A673 (cell line): ENCODE data around the gene RSBN1. TPM values are rescaled to one million over a fixed set of nuclear protein-coding genes. Genes with fewer than 3 reads are reported as not detected.
A peak's percentile ranks its signal among the peaks of the same experiment; 100 is the strongest.

ENCODE experiments used
- BruUV-seq: library from RNA; stranded (reverse); fragments of 400-500 nt; replicated peaks from 2 replicates; lab custom pipeline; 2021; lab: Mats Ljungman, UMichigan
- CTCF ChIA-PET: fragments of 300-600 bp; sonication (Branson Sonifier 250); formaldehyde crosslinking; loops from one replicate; lab custom pipeline; 2022; ENCODE audit warnings: antibody characterized with exemption; lab: Charles Lee
- POLR2A ChIA-PET: fragments of 300-600 bp; sonication (Branson Sonifier 250); formaldehyde crosslinking; loops from one replicate; lab custom pipeline; 2022; ENCODE audit warnings: antibody characterized with exemption; ENCODE audit not compliant: low non-redundant PET; lab: Charles Lee
- DNase-seq: peaks from one replicate; pipeline ENCODE4 v3.0.0-alpha.2; 2015; ENCODE audit warnings: low spot score
- H3K27ac ChIP-seq: fragments of 200-600 bp; sonication (generic); 2 replicates; pipeline ENCODE4 v1.5.1; 2016; ENCODE audit warnings: mixed run types, low read depth, mild to moderate bottlenecking, mixed read lengths, antibody characterized with exemption, low read length; ENCODE audit not compliant: poor library complexity, severe bottlenecking
- H3K27me3 ChIP-seq: fragments of 200-600 bp; sonication (generic); replicated peaks from 2 replicates; pipeline ENCODE4 v1.6.1; 2017; ENCODE audit warnings: mixed run types, low read depth, mild to moderate bottlenecking, mixed read lengths, antibody characterized with exemption, low read length; ENCODE audit not compliant: insufficient read depth, poor library complexity
- H3K36me3 ChIP-seq: fragments of 200-600 bp; sonication (generic); 2 replicates; pipeline ENCODE4 v1.6.1; 2016; ENCODE audit warnings: mixed run types, mild to moderate bottlenecking, mixed read lengths, antibody characterized with exemption, low read length; ENCODE audit not compliant: insufficient read depth, poor library complexity, severe bottlenecking
- H3K4me1 ChIP-seq: fragments of 200-600 bp; sonication (generic); 2 replicates; pipeline ENCODE4 v1.6.1; 2017; ENCODE audit warnings: mixed run types, mild to moderate bottlenecking, mixed read lengths, antibody characterized with exemption, low read length; ENCODE audit not compliant: insufficient read depth, poor library complexity, severe bottlenecking
- H3K4me3 ChIP-seq: fragments of 200-600 bp; sonication (generic); 2 replicates; pipeline ENCODE4 v1.5.1; 2016; ENCODE audit warnings: low read depth, mixed run types, mild to moderate bottlenecking, mixed read lengths, low read length; ENCODE audit not compliant: poor library complexity, severe bottlenecking
- H3K9me3 ChIP-seq: fragments of 200-600 bp; sonication (generic); 2 replicates; pipeline ENCODE4 v1.6.1; 2016; ENCODE audit warnings: mixed run types, low read depth, mild to moderate bottlenecking, mixed read lengths, antibody characterized with exemption, low read length; ENCODE audit not compliant: poor library complexity, severe bottlenecking
- CTCF ChIP-seq: fragments of 300-800, 200-600 bp; sonication (generic); conservative IDR thresholded peaks from 2 replicates; pipeline ENCODE4 v1.5.1; 2017; ENCODE audit warnings: low read depth, mild to moderate bottlenecking, antibody characterized with exemption, low read length, moderate library complexity, mixed read lengths
- EZH2 ChIP-seq: fragments of 200-600 bp; sonication (generic); IDR thresholded peaks from 2 replicates; pipeline ENCODE4 v1.6.1; 2017; ENCODE audit warnings: borderline replicate concordance, low read depth, mild to moderate bottlenecking, mixed read lengths, antibody characterized with exemption, low read length; ENCODE audit not compliant: poor library complexity, severe bottlenecking
- intact Hi-C: fragments of 100-400 bp; cut with micrococcal nuclease; formaldehyde crosslinking; loops from one replicate; pipeline ENCODE4 v1.10.0; 2022; ENCODE audit not compliant: unreplicated experiment
- total RNA-seq: library from RNA; stranded (reverse); gene quantifications from 2 replicates; pipeline ENCODE4 v1.2.3, GENCODE V29; 2021

The RSBN1 gene
- total RNA-seq, 1 experiment from 2014 or later: 18.3 TPM

- POLR2A ChIA-PET: no interaction called here
- BruUV-seq: no TSS peak
- Histone ChIP-seq H3K36me3 (no peaks in the 10 kb centered on the region), H3K4me1 (peaks cover 26% of the 10 kb centered on the region), H3K9me3 (no peaks in the 10 kb centered on the region), H3K27me3 (no peaks in the 10 kb centered on the region), H3K27ac (peak overlapping the region; percentile 3), H3K4me3 (no peak overlapping the region)
- TF ChIP-seq EZH2 (no peak), CTCF (no peak)
- CTCF ChIA-PET: no interaction called here
- intact Hi-C loops: no loop called here
- DNase-seq: no peak
Observed at GRCh38 chr1:113784104-113784779, 28.0 kb downstream of the RSBN1 start.

- Histone ChIP-seq H3K9me3 (no peaks in the 10 kb centered on the region), H3K36me3 (no peaks in the 10 kb centered on the region), H3K4me1 (peaks cover 26% of the 10 kb centered on the region), H3K4me3 (no peak overlapping the region), H3K27me3 (no peaks in the 10 kb centered on the region), H3K27ac (peak overlapping the region; percentile 3)
- ChIA-PET POLR2A (no interaction called here), CTCF (no interaction called here)
- no TSS peak for BruUV-seq
- no peak for TF ChIP-seq EZH2
- no peak for TF ChIP-seq CTCF
- DNase-seq: peak; percentile 67
- intact Hi-C loops: no loop called here
Observed at GRCh38 chr1:113783254-113784103, 28.8 kb downstream of the RSBN1 start.

GRCh38 chr1:113782406-113782805, 29.9 kb downstream of the RSBN1 start:
- ChIA-PET CTCF (no interaction called here), POLR2A (no interaction called here)
- Histone ChIP-seq H3K4me3 (no peak overlapping the region), H3K4me1 (peaks cover 26% of the 10 kb centered on the region), H3K36me3 (no peaks in the 10 kb centered on the region), H3K27ac (no peak overlapping the region), H3K9me3 (no peaks in the 10 kb centered on the region), H3K27me3 (no peaks in the 10 kb centered on the region)
- no peak for DNase-seq
- TF ChIP-seq CTCF: no peak
- TF ChIP-seq EZH2: no peak
- intact Hi-C loops: no loop called here
- no TSS peak for BruUV-seq
